ENCODE results near the gene ZMYM3. TPM values are rescaled to one million over a fixed set of nuclear protein-coding genes. Genes with fewer than 3 reads are reported as not detected.

Gene ZMYM3
- total RNA-seq, 1 experiment from 2014 or later, result 47.6 TPM

GRCh38 chrX:71236836-71237235, 17.1 kb downstream of the ZMYM3 start:
- ChIA-PET POLR2A (ENCODE audit: low non-redundant PET) (no interaction called here), CTCF (no interaction called here)
- H3K36me3 ChIP-seq (ENCODE audit: insufficient read depth, low read length, poor library complexity, severe bottlenecking), result peaks cover 11% of the 10 kb centered on the region
- intact Hi-C loops (cut with micrococcal nuclease; ENCODE audit: unreplicated experiment), result no loop called here
- H3K27me3 ChIP-seq (replicated peaks; ENCODE audit: insufficient read depth, low read depth, low read length, poor library complexity), result no peaks in the 10 kb centered on the region
- no peak for DNase-seq (ENCODE audit: low spot score)
- BruUV-seq (replicated peaks), result no TSS peak
- no peak for TF ChIP-seq EZH2 (IDR thresholded peaks at IDR 0.05; ENCODE audit: borderline replicate concordance, low read depth, low read length, poor library complexity, severe bottlenecking)
- TF ChIP-seq CTCF (conservative IDR thresholded peaks at IDR 0.05; ENCODE audit: low read depth, low read length), result no peak
- H3K27ac ChIP-seq (ENCODE audit: low read depth, low read length, poor library complexity, severe bottlenecking), result no peak overlapping the region
- H3K4me3 ChIP-seq (ENCODE audit: low read depth, low read length, poor library complexity, severe bottlenecking), result no peak overlapping the region
- H3K4me1 ChIP-seq (ENCODE audit: insufficient read depth, low read length, poor library complexity, severe bottlenecking), result no peaks in the 10 kb centered on the region
- no peaks in the 10 kb centered on the region for H3K9me3 ChIP-seq (ENCODE audit: low read depth, low read length, poor library complexity, severe bottlenecking)

GRCh38 chrX:71235482-71235881, 18.5 kb downstream of the ZMYM3 start:
- no peak overlapping the region for H3K27ac ChIP-seq (ENCODE audit: low read depth, low read length, poor library complexity, severe bottlenecking)
- CTCF ChIA-PET, result no interaction called here
- BruUV-seq (replicated peaks), result no TSS peak

GRCh38 chrX:71228063-71228642, 25.8 kb downstream of the ZMYM3 start:
- POLR2A ChIA-PET (ENCODE audit: low non-redundant PET), result no interaction called here
- no TSS peak for BruUV-seq (replicated peaks)
- H3K27ac ChIP-seq (ENCODE audit: low read depth, low read length, poor library complexity, severe bottlenecking), result no peak overlapping the region
- DNase-seq (ENCODE audit: low spot score), result no peak
- no peak overlapping the region for H3K4me3 ChIP-seq (ENCODE audit: low read depth, low read length, poor library complexity, severe bottlenecking)
- no peak for TF ChIP-seq CTCF (conservative IDR thresholded peaks at IDR 0.05; ENCODE audit: low read depth, low read length)
- no peak for TF ChIP-seq EZH2 (IDR thresholded peaks at IDR 0.05; ENCODE audit: borderline replicate concordance, low read depth, low read length, poor library complexity, severe bottlenecking)
- no peaks in the 10 kb centered on the region for H3K36me3 ChIP-seq (ENCODE audit: insufficient read depth, low read length, poor library complexity, severe bottlenecking)
- H3K27me3 ChIP-seq (replicated peaks; ENCODE audit: insufficient read depth, low read depth, low read length, poor library complexity), result no peaks in the 10 kb centered on the region
- no peaks in the 10 kb centered on the region for H3K4me1 ChIP-seq (ENCODE audit: insufficient read depth, low read length, poor library complexity, severe bottlenecking)
- intact Hi-C loops (cut with micrococcal nuclease; ENCODE audit: unreplicated experiment), result no loop called here
- CTCF ChIA-PET, result no interaction called here
- no peaks in the 10 kb centered on the region for H3K9me3 ChIP-seq (ENCODE audit: low read depth, low read length, poor library complexity, severe bottlenecking)

More at GRCh38 chrX:71235482-71235881, 18.5 kb downstream of the ZMYM3 start:
- POLR2A ChIA-PET (ENCODE audit: low non-redundant PET), result no interaction called here
- no peak for DNase-seq (ENCODE audit: low spot score)
- Histone ChIP-seq H3K4me3 (ENCODE audit: low read depth, low read length, poor library complexity, severe bottlenecking) (no peak overlapping the region), H3K9me3 (ENCODE audit: low read depth, low read length, poor library complexity, severe bottlenecking) (no peaks in the 10 kb centered on the region), H3K4me1 (ENCODE audit: insufficient read depth, low read length, poor library complexity, severe bottlenecking) (no peaks in the 10 kb centered on the region), H3K27me3 (replicated peaks; ENCODE audit: insufficient read depth, low read depth, low read length, poor library complexity) (no peaks in the 10 kb centered on the region), H3K36me3 (ENCODE audit: insufficient read depth, low read length, poor library complexity, severe bottlenecking) (peaks cover 5% of the 10 kb centered on the region)
- TF ChIP-seq EZH2 (IDR thresholded peaks at IDR 0.05; ENCODE audit: borderline replicate concordance, low read depth, low read length, poor library complexity, severe bottlenecking) (no peak), CTCF (conservative IDR thresholded peaks at IDR 0.05; ENCODE audit: low read depth, low read length) (no peak)
- intact Hi-C loops (cut with micrococcal nuclease; ENCODE audit: unreplicated experiment), result no loop called here
